ENCODE measurements around the gene DOCK1. TPM values are rescaled to one million over a fixed set of nuclear protein-coding genes. Genes with fewer than 3 reads are reported as not detected.
"Not testable (repeated sequence)": the region's sequence is repeated elsewhere in the genome, so short reads cannot be mapped to it uniquely, and the experiment has no call there.

The DOCK1 gene
- total RNA-seq, 1 donor from 2014 or later = 74.8 TPM

DNA sequence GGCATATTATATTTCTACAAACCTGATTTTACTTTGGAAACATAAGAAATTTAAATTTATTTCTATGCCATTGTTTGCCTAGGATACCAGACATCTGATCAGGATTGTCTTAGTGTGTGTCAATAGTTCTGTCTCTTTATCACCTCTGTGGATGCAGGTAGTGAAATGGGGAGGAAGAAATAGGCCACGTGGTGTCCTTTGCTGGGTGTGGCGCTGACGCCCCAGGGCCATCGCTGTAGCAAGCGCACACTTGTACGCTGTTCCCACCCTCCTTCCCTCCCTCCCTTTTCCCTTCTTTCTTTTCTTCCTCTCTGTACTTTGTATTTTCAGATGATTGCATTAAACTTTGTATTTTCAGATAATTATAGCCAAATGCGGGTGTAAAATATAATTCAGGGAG lies 5.0 kb downstream of the DOCK1 start:
- peaks cover 5% of the 10 kb centered on the region for H3K36me3 Mint-ChIP-seq
- H3K9me3 Mint-ChIP-seq = peaks cover 5% of the 10 kb centered on the region
- peaks cover 6% of the 10 kb centered on the region for H3K4me1 Mint-ChIP-seq
- H3K27ac Mint-ChIP-seq = no peak overlapping the region
- no peak for DNase-seq (ENCODE audit: low spot score in 2 of 2, unreplicated experiment in 2 of 2)
- TF ChIP-seq CTCF (IDR thresholded peaks at IDR 0.05; ENCODE audit: unreplicated experiment) = no peak
- H3K4me3 Mint-ChIP-seq = no peak overlapping the region
- no peaks in the 10 kb centered on the region for H3K27me3 Mint-ChIP-seq (ENCODE audit: low read depth)

- Mint-ChIP-seq H3K4me1 (peaks cover 6% of the 10 kb centered on the region), H3K36me3 (peaks cover 8% of the 10 kb centered on the region), H3K4me3 (no peak overlapping the region), H3K27me3 (ENCODE audit: low read depth) (no peaks in the 10 kb centered on the region), H3K27ac (no peak overlapping the region), H3K9me3 (peaks cover 5% of the 10 kb centered on the region)
- no peak for DNase-seq (ENCODE audit: low spot score in 2 of 2, unreplicated experiment in 2 of 2)
- TF ChIP-seq CTCF (IDR thresholded peaks at IDR 0.05; ENCODE audit: unreplicated experiment) = no peak
These were observed 5.6 kb downstream of the DOCK1 start for GRCh38 chr10:126910798-126911197.

GRCh38 chr10:126911301-126911700 lies 6.1 kb downstream of the DOCK1 start:
- Mint-ChIP-seq H3K36me3 (peaks cover 10% of the 10 kb centered on the region), H3K27me3 (ENCODE audit: low read depth) (no peaks in the 10 kb centered on the region), H3K27ac (no peak overlapping the region), H3K4me3 (no peak overlapping the region), H3K4me1 (peaks cover 5% of the 10 kb centered on the region), H3K9me3 (peaks cover 5% of the 10 kb centered on the region)
- no peak for TF ChIP-seq CTCF (IDR thresholded peaks at IDR 0.05; ENCODE audit: unreplicated experiment)
- DNase-seq (ENCODE audit: low spot score in 2 of 2, unreplicated experiment in 2 of 2) = no peak

GRCh38 chr10:126913316-126913715 lies 8.1 kb downstream of the DOCK1 start:
- H3K36me3 Mint-ChIP-seq = peaks cover 10% of the 10 kb centered on the region
- no peak for DNase-seq (ENCODE audit: low spot score in 2 of 2, unreplicated experiment in 2 of 2)
- peaks cover 1% of the 10 kb centered on the region for H3K4me1 Mint-ChIP-seq
- peaks cover 5% of the 10 kb centered on the region for H3K9me3 Mint-ChIP-seq
- H3K27me3 Mint-ChIP-seq (ENCODE audit: low read depth) = no peaks in the 10 kb centered on the region
- no peak overlapping the region for H3K27ac Mint-ChIP-seq
- no peak for TF ChIP-seq CTCF (IDR thresholded peaks at IDR 0.05; ENCODE audit: unreplicated experiment)
- H3K4me3 Mint-ChIP-seq = no peak overlapping the region

GRCh38 chr10:126914561-126914960 lies 9.3 kb downstream of the DOCK1 start:
- no peak for DNase-seq (ENCODE audit: low spot score in 2 of 2, unreplicated experiment in 2 of 2)

DNA sequence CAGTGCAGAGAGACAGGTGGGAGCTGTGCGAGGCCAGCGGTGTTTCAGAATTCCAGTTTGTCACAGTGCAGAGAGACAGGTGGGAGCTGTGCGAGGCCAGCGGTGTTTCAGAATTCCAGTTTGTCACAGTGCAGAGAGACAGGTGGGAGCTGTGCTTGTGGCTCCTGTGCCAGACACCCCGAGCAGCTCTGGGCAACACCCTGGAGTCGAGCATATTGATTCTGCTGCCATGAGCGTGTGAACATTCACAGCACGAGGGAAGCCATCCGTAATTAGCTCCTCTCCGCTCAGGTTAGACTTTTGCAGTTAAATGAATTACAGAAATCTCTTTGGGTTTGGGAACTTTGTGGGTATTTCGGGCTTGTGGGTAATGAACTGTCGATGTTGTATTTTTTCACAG lies 11.7 kb downstream of the DOCK1 start:
- not testable (repeated sequence) for H3K4me3 Mint-ChIP-seq; H3K27ac Mint-ChIP-seq; H3K9me3 Mint-ChIP-seq; H3K4me1 Mint-ChIP-seq; H3K27me3 Mint-ChIP-seq (ENCODE audit: low read depth); DNase-seq (ENCODE audit: low spot score in 2 of 2, unreplicated experiment in 2 of 2)
- peaks cover 15% of the 10 kb centered on the region for H3K36me3 Mint-ChIP-seq

More at GRCh38 chr10:126914561-126914960, 9.3 kb downstream of the DOCK1 start:
- Mint-ChIP-seq H3K36me3 (peaks cover 10% of the 10 kb centered on the region), H3K27ac (no peak overlapping the region), H3K4me1 (peaks cover 1% of the 10 kb centered on the region), H3K9me3 (peaks cover 5% of the 10 kb centered on the region), H3K27me3 (ENCODE audit: low read depth) (no peaks in the 10 kb centered on the region), H3K4me3 (no peak overlapping the region)
- no peak for TF ChIP-seq CTCF (IDR thresholded peaks at IDR 0.05; ENCODE audit: unreplicated experiment)

Data from mesothelial cell of epicardium (in vitro differentiated cells).